HG02884 (cell line): ENCODE results near the gene DOLK.
"Not testable (repeated sequence)": the region's sequence is repeated elsewhere in the genome, so short reads cannot be mapped to it uniquely, and the experiment has no call there.

ENCODE experiments used
- ATAC-seq: cut with Tn5 transposase; IDR thresholded peaks from one replicate; pipeline ENCODE4 v1.9.1; 2021; ENCODE audit warnings: mild to moderate bottlenecking, moderate library complexity; ENCODE audit not compliant: unreplicated experiment

The DOLK gene

GRCh38 chr9:128947527-128948301, at the start of gene DOLK, which contains the start of gene NUP188:
Gene DOLK (minus strand): TSS chr9:128947603. CDS start chr9:128947303, 300 bp downstream.
Gene NUP188 (plus strand): TSS chr9:128947699. CDS start chr9:128947720, 21 bp downstream.
- peak; percentile 67 for ATAC-seq

GRCh38 chr9:128995791-128996190, 48.4 kb upstream of the DOLK start:
- ATAC-seq = no peak

DNA sequence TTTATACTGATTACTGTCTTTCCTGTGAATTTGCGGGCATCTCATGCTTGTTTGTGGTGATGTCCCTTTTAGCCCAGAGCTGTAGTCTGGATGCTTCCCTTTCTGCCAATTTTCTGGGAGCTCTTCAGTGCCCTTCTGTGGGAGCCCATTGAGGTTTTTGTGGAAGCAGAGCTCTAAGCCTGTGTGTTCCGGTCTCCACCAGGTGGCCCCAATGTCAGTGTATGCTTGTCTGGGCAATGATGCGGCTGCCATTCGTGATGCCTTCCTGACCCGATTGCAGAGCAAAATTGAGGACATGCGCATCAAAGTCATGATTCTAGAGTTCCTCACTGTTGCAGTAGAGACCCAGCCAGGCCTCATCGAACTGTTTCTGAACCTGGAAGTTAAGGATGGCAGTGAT, 45.6 kb upstream of the DOLK start:
- ATAC-seq = no peak

DNA sequence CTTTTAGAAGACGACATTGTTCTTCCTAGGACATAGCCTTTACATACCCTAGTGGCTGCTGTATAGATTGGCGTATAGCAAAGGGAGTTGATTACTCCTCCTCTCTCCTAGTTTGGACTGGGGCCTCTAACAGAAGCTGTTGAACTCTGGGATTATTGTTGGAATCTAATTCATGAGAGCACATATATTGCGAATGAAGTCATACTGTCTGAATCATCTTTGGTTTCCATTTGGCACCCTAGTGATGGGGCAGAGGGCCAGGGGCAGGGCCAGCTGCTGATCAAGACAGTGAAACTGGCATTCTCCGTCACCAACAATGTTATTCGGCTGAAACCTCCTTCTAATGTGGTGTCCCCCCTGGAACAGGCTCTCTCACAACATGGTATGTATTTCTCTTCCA, 40.4 kb upstream of the DOLK start:
- ATAC-seq = no peak

- ATAC-seq = no peak
Measured at GRCh38 chr9:128986671-128987070, 39.3 kb upstream of the DOLK start.

DNA sequence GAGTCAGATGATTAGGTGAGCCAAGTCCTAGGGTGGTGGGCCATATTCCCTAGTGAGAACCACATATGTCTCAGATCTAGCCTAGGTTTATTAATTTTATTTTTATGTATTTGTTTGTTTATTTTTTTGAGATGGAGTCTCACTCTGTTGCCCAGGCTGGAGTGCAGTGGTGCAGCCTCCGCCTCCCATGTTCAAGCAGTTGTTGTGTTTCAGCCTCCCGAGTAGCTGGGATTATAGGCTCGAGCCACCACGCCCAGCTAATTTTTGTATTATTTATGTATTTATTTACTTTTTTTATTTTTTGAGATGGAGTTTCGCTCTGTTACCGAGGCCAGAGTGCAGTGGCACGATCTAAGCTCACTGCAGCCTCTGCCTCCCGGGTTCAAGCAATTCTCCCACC, 36.1 kb upstream of the DOLK start:
- no peak for ATAC-seq

- no peak for ATAC-seq
Measured at GRCh38 chr9:128979111-128979510, 31.7 kb upstream of the DOLK start.

GRCh38 chr9:128972956-128973355, 25.6 kb upstream of the DOLK start:
- no peak for ATAC-seq

- no peak for ATAC-seq
Measured at GRCh38 chr9:128969491-128969890, 22.1 kb upstream of the DOLK start.

GRCh38 chr9:128961403-128961802, 14.0 kb upstream of the DOLK start:
- not testable (repeated sequence) for ATAC-seq

- ATAC-seq = peak; percentile 32
Measured at GRCh38 chr9:128947277-128947526, 201 bp downstream of the DOLK start.

- ATAC-seq = no peak
Measured at GRCh38 chr9:128946571-128947276, 679 bp downstream of the DOLK start.

DNA sequence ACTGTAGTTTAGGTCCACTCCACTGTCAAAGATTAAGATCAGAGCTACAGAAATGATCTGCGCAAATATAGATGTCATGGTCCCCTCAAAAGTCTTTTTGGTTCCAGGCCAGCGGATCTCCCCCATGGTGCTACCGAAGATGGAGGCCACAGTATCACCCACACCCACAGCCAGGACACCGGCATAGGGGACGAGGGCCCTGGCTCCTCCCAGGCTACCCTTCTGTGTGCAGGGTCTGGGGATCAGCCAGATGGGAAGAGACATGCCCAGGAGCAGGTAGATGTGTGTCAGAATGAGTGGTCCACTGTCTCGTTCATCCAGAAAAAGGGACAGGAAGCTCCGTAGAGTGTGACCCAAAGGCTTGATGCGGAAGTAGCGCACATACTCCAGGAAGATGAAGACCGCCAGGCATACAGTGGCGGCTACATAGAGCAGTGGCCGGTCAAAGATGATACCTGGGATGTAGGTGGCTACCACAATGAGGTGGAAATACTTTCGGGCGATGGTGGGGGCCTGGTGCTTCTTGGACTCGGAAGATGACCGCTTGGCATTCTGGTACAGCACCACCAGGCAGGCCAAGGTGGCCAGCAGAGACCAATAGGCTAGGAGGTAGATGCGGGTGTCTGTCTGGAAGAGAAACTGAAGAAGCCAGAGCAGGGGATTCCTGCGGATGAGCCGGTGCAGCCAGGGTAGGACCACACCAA, 1.5 kb downstream of the DOLK start:
- no peak for ATAC-seq

DNA sequence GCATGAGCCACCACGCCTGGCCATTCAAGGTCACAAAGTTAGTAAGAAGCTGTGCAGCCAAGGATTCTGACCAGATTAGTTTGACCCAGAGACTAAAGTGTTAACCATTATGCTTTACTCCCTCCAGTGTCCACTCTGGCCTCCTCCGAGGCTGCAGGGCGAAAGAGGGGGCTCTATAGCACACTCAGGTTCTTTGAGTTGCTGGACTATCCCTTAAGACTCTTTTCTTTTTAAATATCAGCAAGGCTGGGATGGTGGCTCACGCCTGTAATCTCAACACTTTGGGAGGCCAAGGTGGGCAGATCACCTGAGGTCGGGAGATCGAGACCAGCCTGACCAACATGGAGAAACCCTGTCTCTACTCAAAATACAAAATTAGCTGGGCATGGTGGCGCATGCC, 2.4 kb downstream of the DOLK start:
- not testable (repeated sequence) for ATAC-seq

DNA sequence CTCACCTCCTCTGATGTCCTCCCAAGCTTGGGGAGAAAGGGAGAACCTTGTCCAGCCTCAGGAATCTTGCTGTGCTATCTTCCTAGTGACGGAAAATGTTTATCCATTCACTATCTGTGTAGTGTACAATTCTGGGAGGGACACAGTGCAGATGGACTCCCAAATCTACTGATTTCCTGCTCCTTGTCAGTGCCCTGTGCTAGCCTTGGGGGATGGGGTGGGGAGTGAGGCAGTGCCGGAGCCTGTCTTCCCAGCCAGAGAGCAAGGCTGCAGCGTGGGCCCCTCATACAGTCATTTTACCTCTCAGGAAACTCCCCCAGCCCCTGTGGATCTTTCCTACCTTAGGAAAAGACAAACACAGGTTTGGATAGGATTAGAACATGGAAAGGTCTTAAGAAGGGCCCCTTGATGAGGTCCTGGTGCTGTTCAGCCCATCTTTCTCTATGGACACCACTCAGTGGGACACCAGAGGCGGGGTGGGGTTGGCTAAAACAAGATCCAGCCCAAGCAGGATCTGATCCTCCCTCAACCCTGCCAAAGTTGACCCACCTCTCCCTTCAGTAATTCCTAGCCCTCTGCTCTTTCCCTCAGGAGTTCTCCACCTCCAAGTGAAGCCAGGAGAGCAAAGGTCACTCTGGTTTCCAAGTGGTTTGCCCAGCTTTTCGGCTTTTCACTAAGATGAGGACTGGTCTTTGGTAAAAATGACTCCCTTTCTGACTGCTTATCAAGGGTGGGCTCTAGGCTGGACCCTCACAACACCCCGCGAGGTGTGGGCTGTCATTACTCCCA, 3.4 kb downstream of the DOLK start:
- no peak for ATAC-seq

- no peak for ATAC-seq
Measured at GRCh38 chr9:128940946-128941755, 6.3 kb downstream of the DOLK start.

GRCh38 chr9:128940271-128940921, 7.0 kb downstream of the DOLK start:
- ATAC-seq = no peak

GRCh38 chr9:128937310-128938165, 9.9 kb downstream of the DOLK start:
- no peak for ATAC-seq
